Cardiac septum (tissue), 1 donor: ENCODE measurements around the gene TRIM69. TPM values are rescaled to one million over a fixed set of nuclear protein-coding genes. Genes with fewer than 3 reads are reported as not detected.
"Not testable (repeated sequence)": the region's sequence is repeated elsewhere in the genome, so short reads cannot be mapped to it uniquely, and the experiment has no call there.

Experiments
- DNase-seq: peaks from one replicate; pipeline ENCODE4 v3.0.0-alpha.2; 2020; ENCODE audit warnings: low spot score
- intact Hi-C: fragments of 100-400 bp; cut with DNase I; formaldehyde crosslinking; loops from one replicate; pipeline ENCODE4 v1.14.0; 2022
- total RNA-seq: library from RNA; stranded (reverse); fragmentation: NEBNext Ultra II Directional; extraction: Animal tissue kit (Norgen Biotek cat#: 25700); gene quantifications from one replicate; pipeline ENCODE4 v1.2.1, GENCODE V29; 2021
- donor health status: DM: no; HTN: no; CAD: no.

Gene TRIM69
- total RNA-seq, 1 donor from 2014 or later = 70.7 TPM

GRCh38 chr15:44713006-44713966, 23.0 kb upstream of the TRIM69 start:
- no peak for DNase-seq
- intact Hi-C loops = no loop called here

- intact Hi-C loops = no loop called here
Observed at GRCh38 chr15:44715142-44715796, 21.1 kb upstream of the TRIM69 start.

GRCh38 chr15:44715797-44716334, 20.5 kb upstream of the TRIM69 start:
- intact Hi-C loops = no loop called here
- no peak for DNase-seq

More at GRCh38 chr15:44715142-44715796, 21.1 kb upstream of the TRIM69 start:
- no peak for DNase-seq

GRCh38 chr15:44716983-44717602, 19.2 kb upstream of the TRIM69 start:
- intact Hi-C loops = no loop called here
- no peak for DNase-seq

- intact Hi-C loops = no loop called here
- no peak for DNase-seq
Observed at GRCh38 chr15:44718180-44718926, 18.0 kb upstream of the TRIM69 start.

- DNase-seq = no peak
- intact Hi-C loops = no loop called here
Observed at GRCh38 chr15:44718927-44719292, 17.4 kb upstream of the TRIM69 start.

GRCh38 chr15:44719293-44719999, 16.9 kb upstream of the TRIM69 start:
- no peak for DNase-seq
- intact Hi-C loops = no loop called here

- not testable (repeated sequence) for DNase-seq
- intact Hi-C loops = loop anchor here (10.0 kb wide), 1 partner anchor 295 kb away; the partner anchor contains the start of gene CTDSPL2
Observed at GRCh38 chr15:44720000-44720435, 16.3 kb upstream of the TRIM69 start.

GRCh38 chr15:44720460-44721176, 15.7 kb upstream of the TRIM69 start:
- no peak for DNase-seq
- intact Hi-C loops = loop anchor here (10.0 kb wide), 1 partner anchor 296 kb away; the partner anchor contains the start of gene CTDSPL2

GRCh38 chr15:44722011-44722410, 14.3 kb upstream of the TRIM69 start:
- no peak for DNase-seq
- intact Hi-C loops = loop anchor here (10.0 kb wide), 1 partner anchor 297 kb away; the partner anchor contains the start of gene CTDSPL2

- intact Hi-C loops = loop anchor here (5.0 to 10.0 kb wide), 2 partner anchors 189 to 301 kb away; partner anchors contain the start of genes CTDSPL2 and EIF3J
- DNase-seq = no peak
Observed at GRCh38 chr15:44726136-44726535, 10.2 kb upstream of the TRIM69 start.

- DNase-seq = no peak
- intact Hi-C loops = loop anchor here (5.0 to 10.0 kb wide), 2 partner anchors 190 to 302 kb away; partner anchors contain the start of genes CTDSPL2 and EIF3J
Observed at GRCh38 chr15:44726568-44727484, 9.5 kb upstream of the TRIM69 start.

GRCh38 chr15:44727485-44728231, 8.7 kb upstream of the TRIM69 start:
- DNase-seq = no peak
- intact Hi-C loops = loop anchor here (1.0 to 10.0 kb wide), 4 partner anchors 16 to 303 kb away; partner anchors contain the start of genes B2M, CTDSPL2, EIF3J and PATL2

- intact Hi-C loops = loop anchor here (1.0 to 10.0 kb wide), 4 partner anchors 17 to 303 kb away; partner anchors contain the start of genes B2M, CTDSPL2, EIF3J and PATL2
Observed at GRCh38 chr15:44728232-44728575, 8.1 kb upstream of the TRIM69 start.

GRCh38 chr15:44728576-44729407, 7.5 kb upstream of the TRIM69 start:
- intact Hi-C loops = loop anchor here (1.0 to 10.0 kb wide), 4 partner anchors 17 to 304 kb away; partner anchors contain the start of genes B2M, CTDSPL2, EIF3J and PATL2
- DNase-seq = peak; percentile 98

More at GRCh38 chr15:44728232-44728575, 8.1 kb upstream of the TRIM69 start:
- not testable (repeated sequence) for DNase-seq
